NCI-H748 treated with DMSO at 0.1 percent for 48 hours (cell line): Measurements from ENCODE around the gene RFX5.

Experiments used
- DNase-seq: peaks from one replicate; lab custom pipeline; 2025; lab: John Stamatoyannopoulos, UW

The RFX5 gene

GRCh38 chr1:151324390-151324930 is 22.6 kb downstream of the RFX5 start:
- DNase-seq = no peak

GRCh38 chr1:151318975-151319374 is 28.1 kb downstream of the RFX5 start:
- no peak for DNase-seq

GRCh38 chr1:151315565-151316235 is 31.4 kb downstream of the RFX5 start:
- no peak for DNase-seq

- DNase-seq = no peak
Observed at GRCh38 chr1:151314137-151314875, 32.7 kb downstream of the RFX5 start.

- DNase-seq = no peak
Observed at GRCh38 chr1:151313501-151313900, 33.6 kb downstream of the RFX5 start.

- no peak for DNase-seq
Observed at GRCh38 chr1:151312826-151313225, 34.2 kb downstream of the RFX5 start.

GRCh38 chr1:151312411-151312810 is 34.6 kb downstream of the RFX5 start:
- DNase-seq = no peak

GRCh38 chr1:151311589-151312331 is 35.3 kb downstream of the RFX5 start:
- no peak for DNase-seq

GRCh38 chr1:151311011-151311410 is 36.0 kb downstream of the RFX5 start:
- no peak for DNase-seq

- no peak for DNase-seq
Observed at GRCh38 chr1:151309811-151310323, 37.2 kb downstream of the RFX5 start.

- no peak for DNase-seq
Observed at GRCh38 chr1:151294742-151295462, 52.1 kb downstream of the RFX5 start.

GRCh38 chr1:151293093-151293492 is 54.0 kb downstream of the RFX5 start:
- DNase-seq = no peak

- no peak for DNase-seq
Observed at GRCh38 chr1:151292207-151293030, 54.6 kb downstream of the RFX5 start.

- no peak for DNase-seq
Observed at GRCh38 chr1:151290709-151291303, 56.2 kb downstream of the RFX5 start.
